HG02884 (cell line): ENCODE measurements around the gene ANKRD66.

ENCODE experiments used
- ATAC-seq: cut with Tn5 transposase; IDR thresholded peaks from one replicate; pipeline ENCODE4 v1.9.1; 2021; ENCODE audit warnings: mild to moderate bottlenecking, moderate library complexity; ENCODE audit not compliant: unreplicated experiment

The ANKRD66 gene

GRCh38 chr6:46789434-46790354, 43.0 kb downstream of the ANKRD66 start:
- ATAC-seq = no peak

GRCh38 chr6:46790355-46790874, 43.7 kb downstream of the ANKRD66 start:
- ATAC-seq = no peak

- ATAC-seq = no peak
Measured at GRCh38 chr6:46792635-46793034, 45.9 kb downstream of the ANKRD66 start.

GRCh38 chr6:46793138-46793537, 46.4 kb downstream of the ANKRD66 start, which contains the start of gene MEP1A:
TSS of gene MEP1A (plus strand) at chr6:46793389. CDS start at chr6:46793399, 10 bp downstream.
- no peak for ATAC-seq

- no peak for ATAC-seq
Measured at GRCh38 chr6:46794068-46794467, 47.3 kb downstream of the ANKRD66 start.

- ATAC-seq = no peak
Measured at GRCh38 chr6:46795816-46796215, 49.1 kb downstream of the ANKRD66 start.

- no peak for ATAC-seq
Measured at GRCh38 chr6:46796848-46797580, 50.3 kb downstream of the ANKRD66 start.

- no peak for ATAC-seq
Measured at GRCh38 chr6:46799657-46800056, 52.9 kb downstream of the ANKRD66 start.

GRCh38 chr6:46808806-46809205, 62.1 kb downstream of the ANKRD66 start:
- no peak for ATAC-seq
